Stimulated activated CD4-positive, alpha-beta T cell treated with anti-CD3 and anti-CD28 coated beads, TNF-alpha, amount 100 ng/mL, for 24 hours (primary cell): ENCODE measurements around the gene RNF208.
A peak's percentile ranks its signal among the peaks of the same experiment; 100 is the strongest.
"Not testable (repeated sequence)": the region's sequence is repeated elsewhere in the genome, so short reads cannot be mapped to it uniquely, and the experiment has no call there.

Experiments
- DNase-seq, 3 experiments: peaks; one replicate each; pipeline ENCODE4 v3.0.0-alpha.2; 2020; ENCODE audit warnings: low read depth in 3 of 3

The RNF208 gene

GRCh38 chr9:137253717-137254623 is 31.9 kb upstream of the RNF208 start:
- no peak for DNase-seq

GRCh38 chr9:137252555-137253506 is 30.8 kb upstream of the RNF208 start:
- no peak for DNase-seq

DNA sequence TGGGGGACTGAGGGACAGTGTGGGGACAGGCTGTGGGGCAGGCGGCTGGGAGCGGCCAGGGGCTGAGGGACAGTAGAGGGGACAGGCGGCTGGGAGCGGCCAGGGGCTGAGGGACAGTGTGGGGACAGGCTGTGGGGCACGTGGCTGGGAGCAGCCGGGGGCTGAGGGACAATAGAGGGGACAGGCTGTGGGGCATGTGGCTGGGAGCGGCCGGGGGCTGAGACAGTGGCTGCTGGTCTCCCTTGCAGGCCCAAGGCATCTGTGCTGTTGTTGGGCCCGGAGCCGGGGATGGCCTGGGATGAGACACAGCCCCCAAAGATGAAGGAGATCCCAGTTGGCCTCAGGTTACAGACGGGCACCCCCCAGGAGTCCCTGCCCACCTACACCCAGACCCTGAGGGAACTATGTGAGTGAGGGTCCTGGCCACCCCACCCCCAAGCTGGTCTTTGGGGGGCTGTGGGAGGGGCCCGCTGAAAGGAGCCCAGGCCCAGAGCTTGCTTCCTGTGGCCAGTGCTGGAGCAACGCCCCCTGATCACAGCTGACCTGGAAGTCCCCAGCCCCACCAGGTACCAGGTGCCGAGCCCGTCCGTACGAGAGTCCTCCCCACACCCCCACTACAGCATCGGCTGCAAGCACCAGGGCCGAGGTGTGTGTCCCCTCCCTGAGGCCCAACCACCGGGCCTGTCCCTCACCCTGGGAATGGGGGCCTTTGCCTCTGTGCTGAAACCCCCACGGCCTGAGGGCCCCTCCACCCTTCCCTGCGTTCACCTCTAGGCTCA is 29.6 kb upstream of the RNF208 start:
- no peak for DNase-seq

GRCh38 chr9:137251194-137251461 is 29.1 kb upstream of the RNF208 start, which contains the start of gene STPG3:
TSS of gene STPG3 (plus strand) at chr9:137251286. CDS start at chr9:137251287, 1 bp downstream.
- DNase-seq: no peak

DNA sequence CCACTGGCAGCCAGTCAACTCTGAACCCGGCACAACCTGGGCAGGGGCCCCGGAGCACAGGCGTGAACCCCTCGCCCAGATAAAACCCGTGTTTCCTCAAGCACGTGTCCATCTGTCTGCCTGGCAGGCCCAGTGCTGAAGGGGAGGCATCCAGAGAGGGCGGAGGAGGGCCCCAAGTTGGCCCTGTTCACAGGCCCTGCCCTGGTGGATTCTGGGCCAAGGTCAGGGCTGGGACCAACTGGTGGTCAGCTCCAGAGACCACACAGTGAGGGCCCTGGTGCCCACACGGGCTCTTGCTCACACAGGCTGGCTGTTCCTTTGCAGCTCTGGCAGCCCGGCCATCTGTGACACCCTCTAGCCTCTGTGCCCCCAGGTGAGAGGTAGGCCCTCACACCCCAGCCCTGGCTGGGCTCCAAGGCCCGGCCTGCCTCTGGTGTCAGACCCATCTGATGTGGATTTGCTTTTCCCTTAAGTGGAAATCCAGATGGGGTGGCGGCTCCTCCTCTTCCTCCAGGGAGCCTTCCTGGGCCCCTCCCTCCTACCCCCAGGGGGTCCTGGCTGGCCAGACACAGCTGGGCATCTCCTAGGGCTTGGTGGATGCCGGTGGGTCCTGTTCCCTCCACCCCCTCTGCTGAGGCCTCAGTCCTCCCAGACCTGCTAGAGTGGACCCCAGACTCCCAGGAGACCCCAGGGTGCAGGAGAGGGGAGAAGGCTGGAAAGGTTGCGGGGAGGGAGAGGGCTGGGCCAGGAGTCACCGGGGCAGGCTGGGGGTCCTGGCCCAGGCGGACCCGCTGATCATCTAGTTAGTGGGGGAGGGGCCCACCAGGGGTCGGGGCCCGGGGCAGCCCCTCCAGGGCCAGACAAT is 28.5 kb upstream of the RNF208 start:
- no peak for DNase-seq

DNA sequence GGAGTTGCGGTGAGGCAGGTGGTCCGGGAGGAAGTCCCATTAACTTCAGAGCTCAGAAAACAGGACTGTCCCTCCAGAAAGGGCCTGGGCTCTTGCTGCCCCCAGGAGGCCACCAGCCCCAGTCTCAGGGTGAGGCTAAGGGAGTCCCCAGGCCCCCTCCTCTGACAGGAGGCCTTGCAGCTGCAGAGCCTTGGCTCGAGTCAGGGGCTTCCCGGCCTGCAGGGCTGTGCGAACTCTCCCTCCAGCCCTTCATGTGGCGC is 25.8 kb upstream of the RNF208 start:
- no peak for DNase-seq

GRCh38 chr9:137247135-137247915 is 25.3 kb upstream of the RNF208 start:
- no peak for DNase-seq

DNA sequence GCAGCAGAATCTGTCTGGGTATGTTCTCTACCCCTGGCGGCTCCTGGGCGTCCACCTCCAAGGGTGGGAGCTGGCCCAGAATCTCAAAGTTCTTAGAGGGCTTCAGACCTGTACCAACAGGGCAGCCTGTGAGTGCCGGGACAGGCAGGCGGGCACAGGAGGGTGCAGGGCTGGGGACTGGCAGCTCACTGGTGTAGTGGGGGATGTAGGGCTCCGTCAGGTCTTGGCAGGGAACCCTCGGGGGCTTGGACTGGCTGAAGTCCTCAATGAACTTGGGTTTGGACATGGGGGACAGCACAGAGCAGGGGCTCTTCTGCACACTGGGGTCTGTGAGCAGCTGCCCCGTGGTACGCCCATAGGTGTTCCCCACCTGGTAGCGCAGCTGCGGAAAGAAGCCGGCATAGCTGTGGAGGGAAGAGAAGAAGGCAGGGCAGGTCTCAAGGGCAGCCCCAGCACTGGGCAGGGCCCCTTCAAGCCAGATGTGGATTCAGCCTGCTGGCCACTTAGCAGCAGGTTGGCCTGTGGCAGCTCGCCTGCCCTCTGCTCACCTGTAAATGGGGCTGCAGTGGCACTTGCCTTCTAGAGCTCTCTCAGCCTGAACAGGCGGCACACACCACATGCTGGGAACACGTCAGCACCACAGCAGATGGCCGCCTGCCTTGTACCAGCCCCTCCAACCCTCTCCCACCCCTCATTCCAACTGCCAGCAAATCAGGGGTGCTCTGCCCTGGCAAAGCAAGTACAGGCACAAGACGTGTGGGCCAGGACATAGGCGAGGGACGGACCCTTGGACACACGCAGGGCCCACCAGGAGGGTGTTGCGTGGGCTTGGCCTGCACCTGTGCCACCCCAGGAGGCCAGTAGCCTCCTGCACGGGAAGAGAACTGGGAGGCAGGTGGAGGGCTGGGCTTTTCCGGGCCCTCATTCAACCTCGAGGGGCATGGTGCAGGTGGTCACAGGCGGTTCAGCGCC is 23.7 kb upstream of the RNF208 start:
- no peak for DNase-seq

GRCh38 chr9:137244486-137245449 is 22.7 kb upstream of the RNF208 start:
- peak in 1 of 3 experiments; percentile 24 for DNase-seq

GRCh38 chr9:137243626-137244485 is 21.8 kb upstream of the RNF208 start:
- DNase-seq: peak in 1 of 3 experiments; percentile 27

DNA sequence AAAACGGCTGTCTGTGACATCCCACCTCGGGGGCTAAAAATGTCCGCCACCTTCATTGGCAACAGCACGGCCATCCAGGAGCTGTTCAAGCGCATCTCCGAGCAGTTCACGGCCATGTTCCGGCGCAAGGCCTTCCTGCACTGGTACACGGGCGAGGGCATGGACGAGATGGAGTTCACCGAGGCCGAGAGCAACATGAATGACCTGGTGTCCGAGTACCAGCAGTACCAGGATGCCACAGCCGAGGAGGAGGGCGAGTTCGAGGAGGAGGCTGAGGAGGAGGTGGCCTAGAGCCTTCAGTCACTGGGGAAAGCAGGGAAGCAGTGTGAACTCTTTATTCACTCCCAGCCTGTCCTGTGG is 21.2 kb upstream of the RNF208 start:
- not testable (repeated sequence) for DNase-seq

DNA sequence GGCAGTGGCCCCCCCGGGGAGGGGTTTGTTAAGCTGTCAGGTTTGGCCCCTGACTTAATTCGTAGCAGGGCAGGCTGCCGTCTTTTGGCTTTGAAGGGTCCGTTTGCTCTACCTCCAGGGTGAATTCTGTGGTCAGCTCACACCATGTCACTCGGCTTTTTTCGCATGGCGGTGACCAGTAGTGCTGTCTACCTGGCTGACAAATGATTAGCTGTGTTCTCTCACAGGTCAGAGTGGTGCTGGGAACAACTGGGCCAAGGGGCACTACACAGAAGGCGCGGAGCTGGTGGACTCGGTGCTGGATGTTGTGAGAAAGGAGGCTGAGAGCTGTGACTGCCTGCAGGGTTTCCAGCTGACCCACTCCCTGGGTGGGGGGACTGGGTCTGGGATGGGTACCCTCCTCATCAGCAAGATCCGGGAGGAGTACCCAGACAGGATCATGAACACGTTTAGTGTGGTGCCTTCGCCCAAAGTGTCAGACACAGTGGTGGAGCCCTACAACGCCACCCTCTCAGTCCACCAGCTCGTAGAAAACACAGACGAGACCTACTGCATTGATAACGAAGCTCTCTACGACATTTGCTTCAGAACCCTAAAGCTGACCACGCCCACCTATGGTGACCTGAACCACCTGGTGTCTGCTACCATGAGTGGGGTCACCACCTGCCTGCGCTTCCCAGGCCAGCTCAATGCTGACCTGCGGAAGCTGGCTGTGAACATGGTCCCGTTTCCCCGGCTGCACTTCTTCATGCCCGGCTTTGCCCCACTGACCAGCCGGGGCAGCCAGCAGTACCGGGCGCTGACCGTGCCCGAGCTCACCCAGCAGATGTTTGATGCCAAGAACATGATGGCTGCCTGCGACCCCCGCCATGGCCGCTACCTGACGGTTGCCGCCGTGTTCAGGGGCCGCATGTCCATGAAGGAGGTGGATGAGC is 20.5 kb upstream of the RNF208 start:
- DNase-seq: no peak

GRCh38 chr9:137241490-137242268 is 19.6 kb upstream of the RNF208 start:
- DNase-seq: peak; percentile 40 to 63 (median 41)

DNA sequence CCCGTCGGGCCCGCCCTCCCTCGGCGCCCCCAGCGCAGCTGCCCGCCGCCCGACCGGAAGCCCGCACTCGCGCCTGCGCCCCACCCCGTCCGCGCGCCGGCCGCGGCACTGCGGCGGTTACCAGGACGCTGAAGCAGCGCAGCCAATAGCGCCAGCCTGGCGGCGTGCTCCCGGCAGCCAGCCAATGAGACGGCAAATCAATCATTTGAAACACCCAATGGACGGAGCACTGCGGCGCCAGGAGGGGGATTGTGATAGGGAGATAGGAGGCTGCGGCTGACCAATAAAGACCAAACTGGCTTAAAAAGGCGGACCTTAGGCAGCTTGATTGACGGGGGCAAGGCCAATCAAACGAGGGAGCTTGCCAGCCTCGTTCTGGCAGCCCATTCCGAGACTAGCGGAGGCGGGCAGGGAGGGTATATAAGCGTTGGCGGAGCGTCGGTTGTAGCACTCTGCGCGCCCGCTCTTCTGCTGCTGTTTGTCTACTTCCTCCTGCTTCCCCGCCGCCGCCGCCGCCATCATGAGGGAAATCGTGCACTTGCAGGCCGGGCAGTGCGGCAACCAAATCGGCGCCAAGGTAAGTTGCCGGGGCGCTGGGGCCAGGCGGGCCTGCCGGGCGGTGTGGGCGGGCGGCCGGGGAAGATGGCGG is 18.9 kb upstream of the RNF208 start, which contains the start of gene TUBB4B:
TUBB4B (plus strand) TSS at position 447 of the 649 bp plus-strand sequence; CDS start at position 521, 74 bp downstream.
- DNase-seq: peak; percentile 92 to 97 (median 96)
